Liver (tissue), 9 donors: Measurements from ENCODE around the gene ACAD9. TPM values are rescaled to one million over a fixed set of nuclear protein-coding genes. Genes with fewer than 3 reads are reported as not detected.

Experiments
- DNase-seq: peaks from one replicate; pipeline ENCODE4 v3.0.0-alpha.2; 2017; ENCODE audit warnings: low spot score
- H3K27ac ChIP-seq, 2 donors: one replicate each; pipeline ENCODE4 v1.7.0; 2013; ENCODE audit warnings: inconsistent platforms in 2 of 2, low read length in 2 of 2, control low read depth in 1 of 2, low read depth in 1 of 2, mild to moderate bottlenecking in 1 of 2
- H3K27me3 ChIP-seq, 4 donors: one replicate each; pipeline versions ENCODE4 v1.6.1 to v1.7.0; 2013; ENCODE audit warnings: low read length in 3 of 4, inconsistent platforms in 1 of 4, mild to moderate bottlenecking in 1 of 4, moderate library complexity in 1 of 4; ENCODE audit not compliant: control insufficient read depth in 4 of 4, insufficient read depth in 4 of 4
- H3K36me3 ChIP-seq, 4 donors: one replicate each; pipeline versions ENCODE4 v1.6.1 to v1.7.0; 2013; ENCODE audit warnings: low read length in 3 of 4, mild to moderate bottlenecking in 3 of 4, low read depth in 1 of 4, moderate library complexity in 1 of 4; ENCODE audit not compliant: control insufficient read depth in 4 of 4, insufficient read depth in 3 of 4
- H3K4me1 ChIP-seq, 4 donors: one replicate each; pipeline versions ENCODE4 v1.6.1 to v1.7.0; 2013; ENCODE audit warnings: low read length in 3 of 4, mild to moderate bottlenecking in 3 of 4, moderate library complexity in 1 of 4; ENCODE audit not compliant: control insufficient read depth in 4 of 4, insufficient read depth in 4 of 4
- H3K4me3 ChIP-seq, 3 donors: one replicate each; pipeline versions ENCODE4 v1.6.1 to v1.7.0; 2013; ENCODE audit warnings: low read length in 3 of 3, control low read depth in 1 of 3, low read depth in 1 of 3, mild to moderate bottlenecking in 1 of 3
- H3K9ac ChIP-seq, 2 donors: one replicate each; pipeline ENCODE4 v1.7.0; 2013; ENCODE audit warnings: low read length in 2 of 2, mild to moderate bottlenecking in 2 of 2, moderate library complexity in 2 of 2, control low read depth in 1 of 2, low read depth in 1 of 2
- H3K9me3 ChIP-seq, 4 donors: one replicate each; pipeline versions ENCODE4 v1.6.1 to v1.7.0; 2013; ENCODE audit warnings: low read length in 3 of 4; ENCODE audit not compliant: control insufficient read depth in 4 of 4
- ATF3 ChIP-seq: IDR thresholded peaks from 2 replicates; pipeline ENCODE4 v1.6.1; 2016; ENCODE audit warnings: antibody characterized with exemption
- CTCF ChIP-seq: fragments of 150-350 bp; IDR thresholded peaks from 2 replicates; pipeline ENCODE4 v1.5.1; 2017; ENCODE audit warnings: improper control_type of control experiment, low read depth, low read length; ENCODE audit not compliant: missing input control
- EGR1 ChIP-seq, 2 donors: IDR thresholded peaks; 2 replicates each; pipeline ENCODE4 v1.6.1; 2016 to 2018; ENCODE audit warnings: antibody characterized with exemption in 2 of 2, low read depth in 2 of 2
- FOXA2 ChIP-seq: IDR thresholded peaks from 2 replicates; pipeline ENCODE4 v1.6.1; 2016; ENCODE audit warnings: antibody characterized with exemption
- HNF4A ChIP-seq, 2 donors: conservative IDR thresholded peaks; 2 replicates each; pipeline ENCODE4 v1.6.1; 2016; ENCODE audit warnings: antibody characterized with exemption in 2 of 2, mild to moderate bottlenecking in 2 of 2
- HNF4G ChIP-seq: IDR thresholded peaks from 2 replicates; pipeline ENCODE4 v1.6.1; 2016; ENCODE audit warnings: antibody characterized with exemption
- JUND ChIP-seq, 2 donors: IDR thresholded peaks; 2 replicates each; pipeline ENCODE4 v1.6.1; 2016; ENCODE audit warnings: antibody characterized with exemption in 2 of 2
- MAX ChIP-seq: IDR thresholded peaks from 2 replicates; pipeline ENCODE4 v1.6.1; 2016; ENCODE audit warnings: antibody characterized with exemption
- NR2F2 ChIP-seq: IDR thresholded peaks from 2 replicates; pipeline ENCODE4 v1.6.1; 2016; ENCODE audit warnings: antibody characterized with exemption
- RAD21 ChIP-seq, 2 donors: IDR thresholded peaks; 2 replicates each; pipeline ENCODE4 v1.6.1; 2016; ENCODE audit warnings: antibody characterized with exemption in 2 of 2, mild to moderate bottlenecking in 2 of 2
- REST ChIP-seq: IDR thresholded peaks from 2 replicates; pipeline ENCODE4 v1.6.1; 2016; ENCODE audit warnings: antibody characterized with exemption, mild to moderate bottlenecking
- RXRA ChIP-seq, 2 donors: IDR thresholded peaks; 2 replicates each; pipeline ENCODE4 v1.6.1; 2017 to 2018; ENCODE audit warnings: antibody characterized with exemption in 2 of 2, mild to moderate bottlenecking in 1 of 2
- SP1 ChIP-seq: IDR thresholded peaks from 2 replicates; pipeline ENCODE4 v1.6.1; 2018; ENCODE audit warnings: antibody characterized with exemption, mild to moderate bottlenecking
- YY1 ChIP-seq: IDR thresholded peaks from 2 replicates; pipeline ENCODE4 v1.6.1; 2016; ENCODE audit warnings: antibody characterized with exemption, mild to moderate bottlenecking
- ZBTB33 ChIP-seq: IDR thresholded peaks from 2 replicates; pipeline ENCODE4 v1.6.1; 2016; ENCODE audit warnings: antibody characterized with exemption
- WGBS: extraction: QIAGEN DNeasy Blood & Tissue Kit; methylation state at CpG from one replicate; pipeline ENCODE4 v1.1.7; 2013; 5-methylcytosine and 5-hydroxymethylcytosine counted together
- polyA plus RNA-seq, 2 donors: library from polyadenylated mRNA; stranded (reverse) in 1 of 2; unstranded in 1 of 2; fragments of 200-250 nt in 1 of 2; fragments of >200 nt in 1 of 2; fragmentation: Nextera tagmentation in 1 of 2; extraction: Ambion mirVana in 1 of 2; gene quantifications; one replicate each; pipeline versions ENCODE4 v1.2.1 to v1.2.3, GENCODE V29; 2013 to 2015
- total RNA-seq, 2 donors: library from RNA; depleted of rRNA; stranded (reverse); fragments of >200 nt; gene quantifications; one replicate each; pipeline ENCODE4 v1.2.3, GENCODE V29; 2014
- donor health status: healthy.
- donor health status: healthy.
- donor health status: healthy.
- donor health status: healthy.
- donor health status: healthy.

ACAD9 gene
- total and polyA plus RNA-seq, 4 donors: 18.3 to 35.8 (median 27.2) TPM

GRCh38 chr3:128895843-128896697 lies 16.6 kb downstream of the ACAD9 start:
- TF ChIP-seq FOXA2: no peak
- no peak for TF ChIP-seq JUND (IDR thresholded peaks at IDR 0.05)
- TF ChIP-seq ZBTB33: no peak
- TF ChIP-seq HNF4G: no peak
- no peak for TF ChIP-seq YY1
- TF ChIP-seq SP1: no peak
- TF ChIP-seq RXRA (IDR thresholded peaks at IDR 0.05): no peak
- no peak for TF ChIP-seq RAD21 (IDR thresholded peaks at IDR 0.05)
- no peak for TF ChIP-seq HNF4A (conservative IDR thresholded peaks at IDR 0.05)
- TF ChIP-seq CTCF: no peak
- no peak for TF ChIP-seq REST
- no peak for TF ChIP-seq MAX
- TF ChIP-seq NR2F2: no peak
- TF ChIP-seq ATF3: no peak
- no peak for TF ChIP-seq EGR1 (IDR thresholded peaks at IDR 0.05; ENCODE audit: low read depth in 2 of 2)

More at GRCh38 chr3:128895843-128896697, 16.6 kb downstream of the ACAD9 start:
- H3K27me3 ChIP-seq: no peaks in the 10 kb centered on the region
- H3K36me3 ChIP-seq: peaks cover 10 to 59% (median 49%) of the 10 kb centered on the region in 4 donors
- H3K4me1 ChIP-seq: no peaks in the 10 kb centered on the region
- no peaks in the 10 kb centered on the region for H3K9me3 ChIP-seq
- H3K4me3 ChIP-seq: no peak overlapping the region
- 92% methylated on average over 11 of the region's 11 CpGs for WGBS
- no peak overlapping the region for H3K27ac ChIP-seq
- no peak for DNase-seq
- no peak overlapping the region for H3K9ac ChIP-seq
